ENCODE data around the gene FBXW7.

FBXW7 gene

DNA sequence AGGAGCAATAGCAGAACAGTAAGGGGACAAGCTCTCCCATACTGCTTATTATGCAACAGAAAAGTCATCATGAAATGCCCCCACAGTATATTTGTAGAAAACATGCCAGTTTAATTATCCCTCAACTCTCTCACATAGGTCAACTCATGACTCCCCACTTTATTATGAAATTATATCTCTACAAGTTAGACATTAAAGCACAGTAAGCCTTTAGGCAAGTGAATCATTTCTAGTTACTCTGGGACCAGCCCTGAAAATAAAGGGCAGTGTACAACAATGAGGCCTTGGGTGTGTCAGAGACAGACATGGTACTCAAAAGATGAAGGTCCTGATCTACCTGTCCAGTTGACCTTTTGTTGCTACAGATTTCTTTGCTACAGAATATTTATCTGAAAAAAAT, 191.9 kb downstream of the FBXW7 start:
- ATAC-seq: no peak
- TF ChIP-seq, protein P1, sequence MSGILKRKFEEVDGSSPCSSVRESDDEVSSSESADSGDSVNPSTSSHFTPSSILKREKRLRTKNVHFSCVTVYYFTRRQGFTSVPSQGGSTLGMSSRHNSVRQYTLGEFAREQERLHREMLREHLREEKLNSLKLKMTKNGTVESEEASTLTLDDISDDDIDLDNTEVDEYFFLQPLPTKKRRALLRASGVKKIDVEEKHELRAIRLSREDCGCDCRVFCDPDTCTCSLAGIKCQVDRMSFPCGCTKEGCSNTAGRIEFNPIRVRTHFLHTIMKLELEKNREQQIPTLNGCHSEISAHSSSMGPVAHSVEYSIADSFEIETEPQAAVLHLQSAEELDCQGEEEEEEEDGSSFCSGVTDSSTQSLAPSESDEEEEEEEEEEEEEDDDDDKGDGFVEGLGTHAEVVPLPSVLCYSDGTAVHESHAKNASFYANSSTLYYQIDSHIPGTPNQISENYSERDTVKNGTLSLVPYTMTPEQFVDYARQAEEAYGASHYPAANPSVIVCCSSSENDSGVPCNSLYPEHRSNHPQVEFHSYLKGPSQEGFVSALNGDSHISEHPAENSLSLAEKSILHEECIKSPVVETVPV (CRISPR knock-in tag; IDR thresholded peaks at IDR 0.05): no peak
- TF ChIP-seq RARB (CRISPR knock-in tag; IDR thresholded peaks at IDR 0.05) (no peak), ZFP3 (CRISPR knock-in tag; IDR thresholded peaks at IDR 0.05) (no peak)

DNA sequence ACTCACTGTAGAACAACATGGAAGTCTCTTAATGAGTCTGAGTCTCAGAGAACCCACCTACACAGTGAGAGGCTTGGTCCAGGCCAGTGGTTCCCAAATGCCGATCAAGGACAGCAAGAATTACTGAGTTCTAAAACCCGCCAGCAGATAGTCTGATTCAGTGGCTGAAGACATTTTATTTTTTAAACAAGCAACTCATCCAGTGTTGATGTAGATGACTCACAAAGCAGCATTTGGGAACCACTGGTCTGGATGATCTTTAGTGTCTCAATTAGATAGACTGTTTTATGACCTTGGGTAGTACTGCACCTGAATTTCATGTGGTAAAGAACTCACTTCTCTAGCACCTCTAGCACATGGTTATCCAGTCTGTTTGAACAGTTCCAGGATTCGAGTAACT, 193.6 kb downstream of the FBXW7 start:
- TF ChIP-seq PPARA (CRISPR knock-in tag; IDR thresholded peaks at IDR 0.05; ENCODE audit: borderline replicate concordance) (no peak), ZFP30 (CRISPR knock-in tag; IDR thresholded peaks at IDR 0.05) (no peak), ZNF565 (CRISPR knock-in tag; conservative IDR thresholded peaks at IDR 0.05; ENCODE audit: low read depth) (no peak), TCF4 (CRISPR knock-in tag; IDR thresholded peaks at IDR 0.05; ENCODE audit: borderline replicate concordance) (no peak), ISL1 (CRISPR knock-in tag; IDR thresholded peaks at IDR 0.05) (no peak), OSR1 (CRISPR knock-in tag; IDR thresholded peaks at IDR 0.05) (no peak), BACH2 (CRISPR knock-in tag; IDR thresholded peaks at IDR 0.05; ENCODE audit: borderline replicate concordance) (no peak), ZNF8 (CRISPR knock-in tag; IDR thresholded peaks at IDR 0.05) (no peak), ARNTL (CRISPR knock-in tag; IDR thresholded peaks at IDR 0.05; ENCODE audit: borderline replicate concordance, low read depth) (no peak), ZNF70 (CRISPR knock-in tag; IDR thresholded peaks at IDR 0.05) (no peak), GLIS3 (CRISPR knock-in tag; IDR thresholded peaks at IDR 0.05) (no peak), TSHZ2 (CRISPR knock-in tag; IDR thresholded peaks at IDR 0.05) (no peak)
- TF ChIP-seq, protein P2, sequence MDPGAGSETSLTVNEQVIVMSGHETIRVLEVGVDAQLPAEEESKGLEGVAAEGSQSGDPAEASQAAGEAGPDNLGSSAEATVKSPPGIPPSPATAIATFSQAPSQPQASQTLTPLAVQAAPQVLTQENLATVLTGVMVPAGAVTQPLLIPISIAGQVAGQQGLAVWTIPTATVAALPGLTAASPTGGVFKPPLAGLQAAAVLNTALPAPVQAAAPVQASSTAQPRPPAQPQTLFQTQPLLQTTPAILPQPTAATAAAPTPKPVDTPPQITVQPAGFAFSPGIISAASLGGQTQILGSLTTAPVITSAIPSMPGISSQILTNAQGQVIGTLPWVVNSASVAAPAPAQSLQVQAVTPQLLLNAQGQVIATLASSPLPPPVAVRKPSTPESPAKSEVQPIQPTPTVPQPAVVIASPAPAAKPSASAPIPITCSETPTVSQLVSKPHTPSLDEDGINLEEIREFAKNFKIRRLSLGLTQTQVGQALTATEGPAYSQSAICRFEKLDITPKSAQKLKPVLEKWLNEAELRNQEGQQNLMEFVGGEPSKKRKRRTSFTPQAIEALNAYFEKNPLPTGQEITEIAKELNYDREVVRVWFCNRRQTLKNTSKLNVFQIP (CRISPR knock-in tag; IDR thresholded peaks at IDR 0.05; ENCODE audit: borderline replicate concordance, low read depth): no peak
- no peak for ATAC-seq

GRCh38 chr4:152340818-152341217, 195.1 kb downstream of the FBXW7 start:
- no peak for ATAC-seq

DNA sequence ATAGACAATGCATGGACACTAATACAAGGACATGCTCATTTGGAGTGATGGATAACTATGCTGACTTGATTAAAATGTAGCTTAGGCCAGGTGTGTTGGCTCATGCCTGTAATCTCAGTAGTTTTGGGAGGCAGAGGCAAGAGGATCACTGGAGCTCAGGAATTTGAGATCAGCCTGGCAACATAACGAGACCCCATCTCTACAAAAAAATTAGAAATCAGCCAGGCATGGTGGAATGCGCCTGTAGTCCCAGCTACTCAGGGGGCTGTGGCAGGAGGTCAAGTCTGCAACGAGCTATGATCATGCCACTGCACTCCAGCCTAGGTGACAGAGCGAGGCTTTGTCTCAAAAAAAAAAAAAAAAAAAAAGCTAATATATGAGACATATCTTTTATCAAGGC, 196.3 kb downstream of the FBXW7 start:
- ATAC-seq: no peak
- TF ChIP-seq, protein P2 (CRISPR knock-in tag; IDR thresholded peaks at IDR 0.05; ENCODE audit: borderline replicate concordance, low read depth): no peak
- TF ChIP-seq ZFP30 (CRISPR knock-in tag; IDR thresholded peaks at IDR 0.05): no peak
- no peak for TF ChIP-seq RARB (CRISPR knock-in tag; IDR thresholded peaks at IDR 0.05)
- no peak for TF ChIP-seq TCF4 (CRISPR knock-in tag; IDR thresholded peaks at IDR 0.05; ENCODE audit: borderline replicate concordance)

More at GRCh38 chr4:152340818-152341217, 195.1 kb downstream of the FBXW7 start:
- no peak for TF ChIP-seq GLIS3 (CRISPR knock-in tag; IDR thresholded peaks at IDR 0.05)
- TF ChIP-seq TOX (CRISPR knock-in tag; IDR thresholded peaks at IDR 0.05; ENCODE audit: borderline replicate concordance): no peak
- TF ChIP-seq ISL1 (CRISPR knock-in tag; IDR thresholded peaks at IDR 0.05): no peak
- no peak for TF ChIP-seq ZNF8 (CRISPR knock-in tag; IDR thresholded peaks at IDR 0.05)
- no peak for TF ChIP-seq ZFP3 (CRISPR knock-in tag; IDR thresholded peaks at IDR 0.05)
- TF ChIP-seq, protein P3, sequence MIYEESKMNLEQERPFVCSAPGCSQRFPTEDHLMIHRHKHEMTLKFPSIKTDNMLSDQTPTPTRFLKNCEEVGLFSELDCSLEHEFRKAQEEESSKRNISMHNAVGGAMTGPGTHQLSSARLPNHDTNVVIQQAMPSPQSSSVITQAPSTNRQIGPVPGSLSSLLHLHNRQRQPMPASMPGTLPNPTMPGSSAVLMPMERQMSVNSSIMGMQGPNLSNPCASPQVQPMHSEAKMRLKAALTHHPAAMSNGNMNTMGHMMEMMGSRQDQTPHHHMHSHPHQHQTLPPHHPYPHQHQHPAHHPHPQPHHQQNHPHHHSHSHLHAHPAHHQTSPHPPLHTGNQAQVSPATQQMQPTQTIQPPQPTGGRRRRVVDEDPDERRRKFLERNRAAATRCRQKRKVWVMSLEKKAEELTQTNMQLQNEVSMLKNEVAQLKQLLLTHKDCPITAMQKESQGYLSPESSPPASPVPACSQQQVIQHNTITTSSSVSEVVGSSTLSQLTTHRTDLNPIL (CRISPR knock-in tag; IDR thresholded peaks at IDR 0.05; ENCODE audit: low read depth): no peak
- no peak for TF ChIP-seq CSDC2 (CRISPR knock-in tag; IDR thresholded peaks at IDR 0.05)
- no peak for TF ChIP-seq TCF4 (CRISPR knock-in tag; IDR thresholded peaks at IDR 0.05; ENCODE audit: borderline replicate concordance)
